ENCODE data around the gene SETD1A.
"Not testable (repeated sequence)": the region's sequence is repeated elsewhere in the genome, so short reads cannot be mapped to it uniquely, and the experiment has no call there.

Gene SETD1A

GRCh38 chr16:31001507-31002249, 44.1 kb downstream of the SETD1A start:
- no peak for DNase-seq

GRCh38 chr16:31002250-31002700, 44.7 kb downstream of the SETD1A start:
- no peak for DNase-seq

DNA sequence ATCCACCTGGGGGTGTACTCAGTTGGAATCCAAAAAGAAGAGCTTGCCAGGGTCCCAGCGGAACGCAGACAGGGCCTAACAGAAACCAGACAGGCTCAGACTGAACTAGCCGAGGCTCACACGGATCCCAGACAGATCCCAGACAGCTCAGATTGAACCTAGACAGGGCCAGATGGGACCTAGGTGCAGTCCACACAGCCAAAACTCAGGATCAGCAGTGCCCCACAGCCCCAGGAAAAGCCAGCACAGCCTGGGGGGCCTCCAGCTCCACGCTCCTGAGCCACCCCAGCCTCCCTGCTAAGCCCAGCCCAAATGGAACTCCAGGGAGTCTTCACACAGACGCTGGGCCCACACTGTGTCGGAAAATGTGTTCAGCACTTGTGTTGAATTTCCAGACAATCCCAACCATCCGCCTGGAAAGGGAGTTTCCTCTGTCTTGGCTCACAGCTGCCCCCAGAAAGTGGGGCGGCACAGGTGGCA, 45.3 kb downstream of the SETD1A start:
- no peak for DNase-seq

DNA sequence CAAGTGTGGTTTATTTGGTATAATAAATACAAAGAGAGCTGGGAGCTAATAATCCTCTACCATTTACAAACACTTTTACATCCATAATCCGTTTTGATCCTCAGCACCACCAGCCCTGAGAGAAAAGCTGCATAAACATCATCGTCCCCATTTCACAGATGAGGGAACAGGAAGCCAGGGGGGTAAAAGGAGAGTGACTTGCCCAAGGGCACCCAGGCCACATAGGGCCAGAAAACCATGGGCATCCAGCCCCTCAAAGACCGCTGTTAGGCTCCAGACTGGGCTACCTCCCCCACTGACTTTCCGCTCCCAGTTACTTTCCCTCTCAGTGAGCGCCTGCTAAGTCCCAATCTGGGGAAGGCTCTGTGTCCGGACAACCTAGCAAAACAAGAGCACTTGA, 46.2 kb downstream of the SETD1A start:
- DNase-seq, result no peak

- DNase-seq, result no peak
Observed at GRCh38 chr16:31004658-31005057, 47.1 kb downstream of the SETD1A start.

- DNase-seq, result no peak
Observed at GRCh38 chr16:31005350-31006085, 48.0 kb downstream of the SETD1A start.

DNA sequence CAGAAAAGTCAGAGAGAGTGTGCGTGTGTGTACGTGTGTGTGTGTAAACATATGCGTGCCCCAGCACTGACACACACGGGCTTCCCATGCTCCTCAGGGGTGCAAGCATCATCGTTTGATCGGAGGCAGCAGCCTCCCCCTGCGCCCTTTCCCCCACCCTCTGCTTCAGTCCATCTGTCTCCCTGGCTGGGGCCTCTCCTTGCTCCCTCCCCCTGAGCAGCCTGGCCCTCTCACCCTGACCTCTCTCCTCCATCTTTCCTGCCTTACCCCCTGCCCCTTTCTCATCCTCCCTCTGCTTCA, 48.5 kb downstream of the SETD1A start:
- no peak for DNase-seq

- DNase-seq, result no peak
Observed at GRCh38 chr16:31006589-31006988, 49.0 kb downstream of the SETD1A start.

DNA sequence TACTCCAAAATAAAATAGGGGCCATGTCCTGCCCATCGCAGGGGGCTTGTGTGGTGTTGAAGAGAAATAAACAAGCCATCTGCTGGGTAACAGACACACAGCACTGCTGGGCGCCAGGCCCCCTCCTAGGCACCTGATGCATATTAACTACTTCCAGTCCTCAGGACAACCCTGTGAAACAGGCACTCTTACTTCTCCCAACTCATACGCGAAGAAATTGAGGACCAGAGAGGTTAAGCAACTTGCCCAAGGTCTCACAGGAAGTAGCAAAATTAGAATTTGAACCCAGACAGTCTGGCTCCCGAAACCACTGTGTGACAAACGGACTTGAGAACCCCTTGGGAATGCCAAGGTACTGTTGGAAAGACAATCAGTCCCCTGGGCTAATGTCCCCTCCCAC, 50.1 kb downstream of the SETD1A start:
- no peak for DNase-seq

DNA sequence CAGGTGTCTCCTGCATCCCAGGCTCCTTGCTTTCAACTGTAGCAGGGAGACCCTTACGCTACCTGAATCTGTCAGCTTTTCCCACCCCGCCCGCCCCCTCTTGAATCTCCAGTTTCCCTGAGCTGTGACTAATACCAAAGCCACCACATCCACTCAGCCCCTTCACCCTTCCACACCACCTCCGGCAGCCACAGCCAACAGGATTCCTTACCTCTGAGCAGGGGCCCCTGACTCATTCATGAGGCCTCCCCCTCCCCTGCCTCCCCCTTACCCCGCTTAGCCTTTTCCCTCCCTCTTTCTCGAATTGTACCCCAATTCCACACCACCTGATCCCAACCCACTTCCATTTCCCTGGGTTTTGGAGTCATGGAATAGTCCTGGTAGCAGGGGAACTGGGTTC, 50.6 kb downstream of the SETD1A start:
- DNase-seq, result no peak

- DNase-seq, result no peak
Observed at GRCh38 chr16:31008551-31008950, 51.0 kb downstream of the SETD1A start.

DNA sequence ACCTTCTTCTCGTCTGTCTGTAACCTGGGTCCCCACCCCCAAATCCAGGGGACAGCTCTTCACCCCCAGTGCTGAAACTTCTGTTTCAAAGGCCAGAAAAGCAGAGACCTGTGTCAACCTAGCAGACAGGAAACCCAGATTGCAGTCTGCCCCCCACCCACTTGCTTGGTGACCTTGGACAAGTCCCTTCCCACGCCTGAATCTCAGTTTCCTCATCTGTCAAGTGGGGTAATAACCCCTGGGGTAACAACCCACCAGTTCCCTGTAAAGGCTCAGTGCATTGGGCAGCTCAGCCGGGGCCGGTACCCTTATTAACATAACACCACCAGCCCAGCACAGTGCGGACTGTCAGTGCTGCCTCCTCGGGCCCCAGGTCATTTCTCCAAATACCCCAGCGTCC, 51.6 kb downstream of the SETD1A start:
- DNase-seq, result no peak

- no peak for DNase-seq
Observed at GRCh38 chr16:31009894-31010584, 52.5 kb downstream of the SETD1A start.

DNA sequence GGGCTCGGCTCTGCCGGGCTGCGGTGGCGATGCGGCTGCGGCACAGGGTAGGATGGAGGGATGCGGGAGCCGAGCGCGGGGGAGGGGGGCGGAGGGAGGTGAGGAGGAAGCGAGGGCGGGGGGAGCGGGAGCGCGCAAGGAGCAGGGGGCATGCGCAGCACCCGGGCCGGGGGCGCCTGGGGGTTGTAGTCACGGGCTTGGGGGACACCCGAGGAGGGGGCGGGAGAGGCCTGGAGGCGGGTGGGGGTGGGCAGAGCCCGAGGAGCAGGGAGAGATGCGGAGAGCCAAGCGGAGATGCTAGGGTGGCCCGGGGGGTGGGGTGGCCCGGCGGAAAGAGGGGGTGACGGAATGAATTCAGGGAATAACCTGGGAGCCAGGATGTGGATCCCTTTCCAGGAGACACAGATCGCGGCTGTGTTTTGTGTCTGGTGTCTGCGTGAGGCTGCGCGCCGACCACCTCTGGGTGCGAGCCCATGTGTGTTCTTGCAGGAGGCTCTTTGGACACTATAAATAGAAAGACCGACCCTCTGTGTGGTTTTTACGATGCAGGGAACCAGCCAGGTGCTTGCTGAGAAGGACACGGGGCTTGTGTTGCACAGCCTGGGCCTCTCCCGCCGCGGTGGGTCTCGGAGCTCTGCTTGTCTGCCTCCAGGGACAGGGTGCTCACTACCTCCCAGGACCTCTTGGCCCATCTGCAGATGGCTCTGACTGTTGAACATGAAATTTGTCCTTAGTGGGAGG, 53.2 kb downstream of the SETD1A start, which contains the start of gene STX1B:
STX1B (minus strand) TSS at position 54 of the 741 bp plus-strand sequence. CDS start 242 bp downstream, outside the sequence.
- no peak for DNase-seq

GRCh38 chr16:31011815-31012214, 54.3 kb downstream of the SETD1A start:
- DNase-seq, result not testable (repeated sequence)

DNA sequence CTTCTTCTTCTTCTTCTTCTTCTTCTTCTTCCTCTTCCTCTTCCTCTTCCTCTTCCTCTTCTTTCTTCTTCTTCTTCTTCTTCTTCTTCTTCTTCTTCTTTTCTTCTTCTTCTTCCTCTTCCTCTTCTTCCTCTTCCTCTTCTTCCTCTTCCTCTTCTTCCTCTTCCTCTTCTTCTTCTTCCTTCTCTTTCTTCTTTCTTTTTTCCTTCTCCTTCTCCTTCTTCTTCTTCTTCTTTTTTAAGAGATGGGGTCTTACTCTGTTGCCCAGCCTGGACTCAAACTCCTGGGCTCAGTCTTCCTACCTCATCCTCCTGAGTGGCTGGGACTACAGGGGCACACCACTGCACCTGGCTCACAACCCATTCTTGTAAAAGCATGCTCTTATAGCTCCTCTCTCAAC, 55.7 kb downstream of the SETD1A start:
- DNase-seq, result not testable (repeated sequence)

- DNase-seq, result no peak
Observed at GRCh38 chr16:31016018-31016417, 58.5 kb downstream of the SETD1A start.

DNA sequence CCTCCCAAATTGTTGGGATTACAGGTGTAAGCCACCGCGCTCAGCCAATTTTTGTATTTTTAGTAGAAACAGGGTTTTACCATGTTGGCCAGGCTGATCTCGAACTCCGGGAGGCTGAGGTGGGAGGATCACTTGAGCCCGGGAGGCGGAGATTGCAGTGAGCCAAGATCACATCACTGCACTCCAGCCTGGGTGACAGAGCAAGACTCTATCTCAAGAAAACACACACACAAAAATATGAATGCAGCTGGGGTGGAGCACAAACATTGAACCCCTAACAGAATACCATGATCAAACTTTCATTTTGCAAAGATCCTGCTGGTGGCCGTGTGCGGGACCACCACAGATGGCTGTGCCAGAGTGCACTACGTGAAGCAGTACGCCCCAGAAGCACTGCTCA, 60.2 kb downstream of the SETD1A start:
- not testable (repeated sequence) for DNase-seq

- DNase-seq, result no peak
Observed at GRCh38 chr16:31020536-31020935, 63.0 kb downstream of the SETD1A start.

DNA sequence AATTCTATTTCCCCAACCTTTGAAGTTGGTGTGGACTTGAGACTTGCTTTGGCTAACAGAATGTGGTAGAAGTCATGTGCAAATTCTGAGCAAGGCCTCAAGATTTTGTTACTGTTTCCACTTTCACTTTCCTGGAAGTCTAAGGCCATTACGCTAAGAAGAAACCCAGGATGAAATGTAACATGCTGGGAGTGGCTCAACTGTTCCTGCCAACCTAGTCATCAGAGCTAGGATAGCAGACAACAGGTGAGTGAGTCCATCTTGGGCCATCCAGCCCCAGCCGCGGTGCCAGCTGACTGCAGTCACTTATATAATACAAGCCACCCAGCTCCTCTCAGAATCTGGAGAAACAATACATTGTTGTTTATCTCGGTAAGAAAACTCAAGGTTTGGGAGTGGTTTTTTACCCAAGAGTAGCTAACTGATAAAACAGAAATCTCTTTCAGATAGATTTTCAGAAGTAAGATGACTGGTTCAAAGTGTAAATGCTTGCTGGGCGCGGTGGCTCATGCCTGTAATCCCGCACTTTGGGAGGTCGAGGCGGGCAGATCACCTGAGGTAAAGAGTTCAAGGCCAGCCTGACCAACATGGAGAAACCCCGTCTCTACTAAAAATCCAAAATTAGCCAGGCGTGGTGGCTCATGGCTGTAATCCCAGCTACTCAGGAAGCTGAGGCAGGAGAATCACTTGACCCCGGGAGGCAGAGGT, 65.1 kb downstream of the SETD1A start:
- DNase-seq, result no peak

GRCh38 chr16:31023252-31023602, 65.7 kb downstream of the SETD1A start:
- DNase-seq, result no peak

DNA sequence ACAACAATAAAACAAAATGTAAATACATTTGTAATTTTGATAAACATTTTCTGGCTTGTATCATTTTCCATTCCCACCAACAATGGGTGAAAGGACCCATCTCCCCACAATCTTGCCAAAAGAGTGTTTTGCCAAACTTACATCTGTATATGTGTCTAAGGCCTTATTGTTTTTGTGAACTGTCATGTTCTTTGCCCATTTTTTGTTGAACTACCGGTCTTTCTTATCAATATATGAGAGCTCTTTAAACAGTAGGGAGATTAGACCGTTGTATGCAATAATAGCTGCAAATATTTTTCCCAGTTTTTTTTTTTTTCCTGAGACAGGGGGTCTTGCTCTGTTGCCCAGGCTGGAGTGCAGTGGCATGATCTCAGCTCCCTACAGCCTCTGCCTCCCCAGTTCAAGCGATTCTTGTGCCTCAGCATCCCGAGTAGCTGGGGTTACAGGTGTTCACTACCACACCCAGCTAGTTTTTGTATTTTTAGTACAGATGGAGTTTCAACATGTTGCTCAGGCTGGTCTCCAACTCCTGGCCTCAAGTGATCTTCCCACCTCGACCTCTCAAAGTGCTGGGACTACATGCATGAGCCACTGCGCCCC, 66.2 kb downstream of the SETD1A start:
- no peak for DNase-seq

Data from cortex of kidney (tissue), 1 donor.